ENCODE data around the gene PDE4D.

PDE4D gene

DNA sequence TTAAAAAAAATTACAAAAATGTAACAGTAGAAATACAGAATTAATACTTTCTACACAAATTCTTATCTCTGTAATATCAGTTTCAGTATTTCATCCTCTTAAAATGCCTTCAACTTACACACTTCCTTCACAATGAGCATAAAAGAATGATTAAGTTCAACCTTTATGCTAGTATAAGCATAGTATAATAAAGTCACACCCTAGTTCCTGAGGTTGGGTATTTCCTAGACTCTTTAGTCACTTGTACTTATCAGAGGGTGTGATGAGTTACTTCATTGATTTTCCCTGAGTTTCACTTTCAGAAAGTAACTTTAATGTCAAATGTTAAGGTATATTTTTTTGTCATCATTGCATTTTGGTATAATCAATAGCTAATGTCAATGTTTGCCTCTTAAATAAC, 302.4 kb downstream of the PDE4D start:
- no peaks in the 10 kb centered on the region for H3K27me3 ChIP-seq (ENCODE audit: insufficient read depth, poor library complexity, severe bottlenecking)
- TF ChIP-seq, protein P1, sequence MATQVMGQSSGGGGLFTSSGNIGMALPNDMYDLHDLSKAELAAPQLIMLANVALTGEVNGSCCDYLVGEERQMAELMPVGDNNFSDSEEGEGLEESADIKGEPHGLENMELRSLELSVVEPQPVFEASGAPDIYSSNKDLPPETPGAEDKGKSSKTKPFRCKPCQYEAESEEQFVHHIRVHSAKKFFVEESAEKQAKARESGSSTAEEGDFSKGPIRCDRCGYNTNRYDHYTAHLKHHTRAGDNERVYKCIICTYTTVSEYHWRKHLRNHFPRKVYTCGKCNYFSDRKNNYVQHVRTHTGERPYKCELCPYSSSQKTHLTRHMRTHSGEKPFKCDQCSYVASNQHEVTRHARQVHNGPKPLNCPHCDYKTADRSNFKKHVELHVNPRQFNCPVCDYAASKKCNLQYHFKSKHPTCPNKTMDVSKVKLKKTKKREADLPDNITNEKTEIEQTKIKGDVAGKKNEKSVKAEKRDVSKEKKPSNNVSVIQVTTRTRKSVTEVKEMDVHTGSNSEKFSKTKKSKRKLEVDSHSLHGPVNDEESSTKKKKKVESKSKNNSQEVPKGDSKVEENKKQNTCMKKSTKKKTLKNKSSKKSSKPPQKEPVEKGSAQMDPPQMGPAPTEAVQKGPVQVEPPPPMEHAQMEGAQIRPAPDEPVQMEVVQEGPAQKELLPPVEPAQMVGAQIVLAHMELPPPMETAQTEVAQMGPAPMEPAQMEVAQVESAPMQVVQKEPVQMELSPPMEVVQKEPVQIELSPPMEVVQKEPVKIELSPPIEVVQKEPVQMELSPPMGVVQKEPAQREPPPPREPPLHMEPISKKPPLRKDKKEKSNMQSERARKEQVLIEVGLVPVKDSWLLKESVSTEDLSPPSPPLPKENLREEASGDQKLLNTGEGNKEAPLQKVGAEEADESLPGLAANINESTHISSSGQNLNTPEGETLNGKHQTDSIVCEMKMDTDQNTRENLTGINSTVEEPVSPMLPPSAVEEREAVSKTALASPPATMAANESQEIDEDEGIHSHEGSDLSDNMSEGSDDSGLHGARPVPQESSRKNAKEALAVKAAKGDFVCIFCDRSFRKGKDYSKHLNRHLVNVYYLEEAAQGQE (IDR thresholded peaks at IDR 0.05; ENCODE audit: insufficient replicate concordance, low read depth) = no peak
- no peak for TF ChIP-seq SPI1 (IDR thresholded peaks at IDR 0.05; ENCODE audit: borderline replicate concordance, low read depth)
- TF ChIP-seq, protein P2, sequence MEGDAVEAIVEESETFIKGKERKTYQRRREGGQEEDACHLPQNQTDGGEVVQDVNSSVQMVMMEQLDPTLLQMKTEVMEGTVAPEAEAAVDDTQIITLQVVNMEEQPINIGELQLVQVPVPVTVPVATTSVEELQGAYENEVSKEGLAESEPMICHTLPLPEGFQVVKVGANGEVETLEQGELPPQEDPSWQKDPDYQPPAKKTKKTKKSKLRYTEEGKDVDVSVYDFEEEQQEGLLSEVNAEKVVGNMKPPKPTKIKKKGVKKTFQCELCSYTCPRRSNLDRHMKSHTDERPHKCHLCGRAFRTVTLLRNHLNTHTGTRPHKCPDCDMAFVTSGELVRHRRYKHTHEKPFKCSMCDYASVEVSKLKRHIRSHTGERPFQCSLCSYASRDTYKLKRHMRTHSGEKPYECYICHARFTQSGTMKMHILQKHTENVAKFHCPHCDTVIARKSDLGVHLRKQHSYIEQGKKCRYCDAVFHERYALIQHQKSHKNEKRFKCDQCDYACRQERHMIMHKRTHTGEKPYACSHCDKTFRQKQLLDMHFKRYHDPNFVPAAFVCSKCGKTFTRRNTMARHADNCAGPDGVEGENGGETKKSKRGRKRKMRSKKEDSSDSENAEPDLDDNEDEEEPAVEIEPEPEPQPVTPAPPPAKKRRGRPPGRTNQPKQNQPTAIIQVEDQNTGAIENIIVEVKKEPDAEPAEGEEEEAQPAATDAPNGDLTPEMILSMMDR (IDR thresholded peaks at IDR 0.05; ENCODE audit: insufficient read depth, low read length) = no peak
- no peak for TF ChIP-seq GABPA (IDR thresholded peaks at IDR 0.05; ENCODE audit: low read depth)
- no peak for TF ChIP-seq POLR2AphosphoS5 (IDR thresholded peaks at IDR 0.05; ENCODE audit: low read depth)
- no peak overlapping the region for H3K4me3 ChIP-seq (replicated peaks; ENCODE audit: insufficient read depth, low read length)
- no peak for DNase-seq (ENCODE audit: low read depth in 1 of 2, low spot score in 1 of 2)
- H3K27ac ChIP-seq (replicated peaks) = no peak overlapping the region

DNA sequence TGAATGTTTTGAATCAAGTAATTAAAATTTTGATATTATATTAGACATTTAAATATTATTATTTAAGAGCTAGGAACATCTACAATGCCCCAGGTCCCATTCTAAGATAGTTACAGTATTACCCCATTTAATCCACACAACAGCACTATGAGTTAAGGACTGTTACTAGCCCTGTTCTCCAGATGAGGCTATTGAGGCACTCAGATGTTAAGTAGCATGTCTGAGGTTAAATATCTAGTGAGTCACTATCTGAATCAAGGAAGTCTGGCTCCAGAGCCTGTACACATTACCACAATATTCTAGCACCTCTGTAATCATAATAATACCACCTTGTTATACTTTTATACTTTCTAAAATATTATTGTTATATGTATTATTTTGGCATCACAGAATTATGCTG, 304.6 kb downstream of the PDE4D start:
- DNase-seq (ENCODE audit: low read depth in 1 of 2, low spot score in 1 of 2) = no peak
- Histone ChIP-seq H3K27me3 (ENCODE audit: insufficient read depth, poor library complexity, severe bottlenecking) (no peaks in the 10 kb centered on the region), H3K27ac (replicated peaks) (no peak overlapping the region), H3K4me3 (replicated peaks; ENCODE audit: insufficient read depth, low read length) (no peak overlapping the region)
- TF ChIP-seq, protein P1 (IDR thresholded peaks at IDR 0.05; ENCODE audit: insufficient replicate concordance, low read depth) = no peak
- TF ChIP-seq, protein P2 (IDR thresholded peaks at IDR 0.05; ENCODE audit: insufficient read depth, low read length) = no peak
- no peak for TF ChIP-seq SPI1 (IDR thresholded peaks at IDR 0.05; ENCODE audit: borderline replicate concordance, low read depth)
- TF ChIP-seq GABPA (IDR thresholded peaks at IDR 0.05; ENCODE audit: low read depth) = no peak
- no peak for TF ChIP-seq POLR2AphosphoS5 (IDR thresholded peaks at IDR 0.05; ENCODE audit: low read depth)

DNA sequence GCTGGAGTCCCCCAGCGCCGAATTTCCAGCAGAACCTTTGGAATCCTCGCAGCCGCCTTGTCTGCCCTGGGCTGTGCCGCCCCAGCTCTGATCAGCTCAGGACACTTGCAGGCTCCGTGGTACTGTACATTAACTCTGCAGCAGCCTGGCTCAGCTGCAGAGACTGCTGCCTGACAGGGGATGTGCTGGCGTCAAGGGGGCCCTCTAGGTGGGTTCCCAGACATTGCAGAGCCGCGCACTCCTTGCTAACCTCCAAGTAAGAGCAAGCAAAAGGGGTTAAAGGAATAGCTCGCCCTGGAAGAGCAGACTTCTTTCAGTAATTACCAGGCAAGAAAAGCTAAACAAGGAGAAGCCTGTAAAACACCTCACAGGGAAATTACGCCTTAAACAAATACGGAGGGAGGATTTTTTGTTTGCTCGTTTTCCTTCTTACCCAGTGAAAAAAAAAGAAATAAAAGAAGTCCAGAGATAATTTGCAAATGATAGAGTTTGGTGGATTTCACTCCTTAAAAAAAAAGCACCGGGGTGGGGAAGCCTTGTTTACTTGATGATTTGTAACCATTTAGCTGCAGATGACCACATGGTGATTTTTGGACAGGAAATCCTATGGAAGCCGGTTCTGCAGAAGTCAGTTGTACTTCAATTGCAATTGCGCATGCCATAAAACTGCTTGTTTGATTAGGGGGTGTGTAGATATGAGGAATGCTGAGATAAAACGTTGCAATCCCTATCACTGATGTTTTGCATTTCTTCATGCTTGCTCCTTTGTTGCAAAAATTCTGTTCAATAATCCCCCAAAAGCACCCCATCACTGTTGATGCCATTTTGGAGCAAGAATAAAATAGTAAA, 305.8 kb downstream of the PDE4D start:
- no peak for DNase-seq (ENCODE audit: low read depth in 1 of 2, low spot score in 1 of 2)
- no peak overlapping the region for H3K4me3 ChIP-seq (replicated peaks; ENCODE audit: insufficient read depth, low read length)
- H3K27ac ChIP-seq (replicated peaks) = no peak overlapping the region
- H3K27me3 ChIP-seq (ENCODE audit: insufficient read depth, poor library complexity, severe bottlenecking) = no peaks in the 10 kb centered on the region
- TF ChIP-seq, protein P1 (IDR thresholded peaks at IDR 0.05; ENCODE audit: insufficient replicate concordance, low read depth) = no peak
